HG03108 (cell line): ENCODE measurements around the gene CRYGD.

ENCODE experiments used
- ATAC-seq: cut with Tn5 transposase; IDR thresholded peaks from one replicate; pipeline ENCODE4 v1.9.1; 2021; ENCODE audit warnings: moderate library complexity; ENCODE audit not compliant: unreplicated experiment

The CRYGD gene

DNA sequence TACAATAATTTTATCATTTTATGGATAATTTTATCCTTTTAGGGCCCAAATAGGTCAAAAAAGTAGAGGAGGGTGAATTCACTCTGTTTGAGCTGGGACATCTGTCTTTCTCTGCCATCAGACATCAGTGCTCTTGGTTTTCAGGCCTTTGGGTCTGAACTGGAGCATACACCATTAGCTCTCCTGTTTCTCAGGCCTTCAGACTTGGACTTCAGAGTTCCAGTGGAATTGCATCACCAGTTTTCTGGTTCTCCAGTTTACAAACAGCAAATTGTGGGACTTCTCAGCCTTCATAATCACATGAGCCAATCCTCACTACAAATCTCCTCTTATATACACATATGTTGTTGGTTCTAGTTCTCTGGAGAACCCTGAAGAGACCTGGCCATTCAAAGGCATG lies 33.9 kb downstream of the CRYGD start:
- ATAC-seq: no peak

DNA sequence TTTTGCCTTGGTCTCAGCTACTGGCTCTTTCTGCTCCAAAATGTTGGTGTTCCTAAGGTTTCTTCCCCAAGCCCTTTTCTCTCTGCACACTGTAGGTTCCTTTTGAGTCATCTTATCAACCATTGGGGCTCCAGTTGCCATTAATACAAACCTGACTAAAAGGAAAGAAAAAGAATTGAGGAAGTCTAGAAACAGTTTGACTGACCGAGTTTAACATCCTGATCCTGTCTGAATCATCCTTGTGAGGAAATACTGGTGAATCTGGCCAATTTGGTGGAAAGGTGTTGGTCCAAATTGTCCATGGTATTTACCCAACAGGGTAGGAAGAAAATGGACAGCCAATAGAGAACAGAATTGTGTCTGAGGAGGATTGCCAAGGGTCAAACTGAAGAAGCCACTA lies 38.3 kb downstream of the CRYGD start:
- ATAC-seq: no peak

DNA sequence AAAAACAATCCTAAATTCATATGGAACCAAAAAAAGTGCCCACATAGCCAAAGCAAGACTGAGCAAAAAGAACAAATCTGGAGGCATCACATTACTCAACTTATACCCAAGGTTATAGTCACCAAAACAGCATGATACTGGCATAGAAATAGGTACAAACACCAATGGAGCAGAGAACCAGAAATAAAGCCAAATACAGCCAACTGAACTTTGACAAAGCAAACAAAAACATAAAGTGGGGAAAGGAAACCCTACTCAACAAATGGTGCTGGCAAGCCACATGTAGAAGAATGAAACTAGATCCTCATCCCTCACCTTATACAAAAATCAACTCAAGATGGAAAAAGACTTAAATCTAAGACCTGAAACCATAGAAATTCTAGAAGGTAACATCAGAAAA lies 40.5 kb downstream of the CRYGD start:
- ATAC-seq: no peak

DNA sequence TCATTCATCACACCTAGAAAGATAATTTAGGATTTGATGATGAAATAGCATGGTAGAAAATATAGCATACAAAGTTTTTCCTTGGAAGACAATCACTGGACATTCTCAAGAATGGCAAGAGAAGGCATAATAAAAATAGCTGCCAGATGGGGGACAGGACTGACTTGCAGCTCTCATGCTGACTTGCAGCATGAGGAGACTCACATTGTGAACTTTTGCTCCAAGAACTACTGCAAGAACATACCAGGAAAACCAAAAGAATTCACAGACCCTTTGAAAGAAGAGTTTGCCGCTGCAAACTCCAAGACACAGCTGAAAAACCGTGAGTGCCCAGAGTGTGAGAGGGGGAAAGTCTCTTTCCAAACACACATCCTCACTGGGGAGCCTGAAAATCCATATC lies 47.0 kb downstream of the CRYGD start:
- ATAC-seq: no peak

DNA sequence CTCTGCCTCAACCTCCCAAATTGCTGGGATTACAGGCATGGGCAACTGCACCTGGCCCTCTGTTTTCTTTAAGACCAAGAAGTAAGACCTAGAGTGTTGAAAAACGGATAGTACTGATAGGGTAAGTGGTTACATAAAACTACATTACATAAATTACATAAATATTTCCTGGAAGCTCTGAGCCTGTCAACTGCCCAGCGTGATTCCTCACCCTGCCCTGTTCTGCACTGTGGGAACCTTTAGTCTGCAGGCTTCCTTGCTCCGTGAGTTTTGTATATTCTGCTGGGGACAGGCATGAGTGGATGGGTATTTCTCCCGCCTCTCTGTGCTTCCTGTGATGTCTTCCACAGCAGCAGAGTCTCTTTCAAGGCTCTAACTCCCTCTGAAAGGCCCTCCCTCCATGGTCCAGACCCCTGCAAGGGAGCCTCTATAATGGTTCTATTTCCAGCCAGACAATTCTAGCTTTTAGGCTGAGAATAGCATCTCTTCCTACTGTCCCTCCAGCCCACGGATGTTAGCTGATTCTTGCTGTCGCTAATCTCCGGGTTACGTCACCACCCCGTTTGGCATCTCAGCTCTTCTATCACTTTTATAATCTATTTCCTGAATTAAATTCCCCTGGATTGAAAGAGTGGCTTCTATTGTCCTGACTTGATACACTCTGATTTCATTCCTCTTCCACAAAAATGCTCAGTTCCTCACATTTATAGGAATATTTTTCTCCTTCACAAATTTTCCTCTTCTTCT lies 49.5 kb downstream of the CRYGD start:
- ATAC-seq: no peak

DNA sequence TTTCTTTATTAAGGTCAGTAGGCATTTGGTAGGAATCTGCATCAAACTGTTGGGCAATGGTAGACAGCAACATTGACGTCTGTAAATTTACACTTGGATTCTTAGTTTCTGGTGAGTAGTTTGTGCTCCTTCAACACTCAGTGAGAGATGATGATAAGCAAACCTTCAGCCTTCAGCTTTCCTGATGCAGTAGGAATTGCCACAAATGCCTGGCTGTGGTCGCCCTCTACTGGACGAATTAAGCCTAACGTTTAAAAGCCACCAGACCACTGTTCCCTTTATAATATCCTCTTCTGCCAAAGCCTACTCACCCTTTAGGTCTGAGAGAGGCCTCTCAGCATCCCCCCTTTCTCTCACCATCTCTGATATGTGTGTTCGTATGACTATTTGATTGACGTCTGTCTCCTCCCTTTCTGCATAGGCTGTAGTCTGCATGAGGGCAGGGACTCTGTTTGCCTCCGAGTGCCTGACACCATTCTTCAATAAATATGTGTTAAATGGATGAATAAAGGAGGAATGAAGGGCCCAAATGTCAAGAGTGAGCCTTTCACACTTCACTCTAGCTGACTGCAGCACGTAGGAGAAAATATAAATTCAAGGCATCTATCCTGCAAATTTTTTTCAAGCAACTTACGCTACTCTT lies 52.0 kb downstream of the CRYGD start:
- ATAC-seq: peak; percentile 76
